GM23248 (cell line): ENCODE results near the gene PPP1R9B. TPM values are rescaled to one million over a fixed set of nuclear protein-coding genes. Genes with fewer than 3 reads are reported as not detected.

Experiments used
- DNase-seq: peaks from one replicate; pipeline ENCODE4 v3.0.0-alpha.2; 2015
- H2AFZ ChIP-seq: fragments of 200-600 bp; sonication (generic); 2 replicates; pipeline ENCODE4 v1.6.1; 2016; ENCODE audit warnings: antibody characterized with exemption
- H3F3A ChIP-seq: fragments of 200-600 bp; sonication (generic); 2 replicates; pipeline ENCODE4 v1.6.1; 2016; ENCODE audit warnings: mild to moderate bottlenecking, antibody characterized with exemption, mixed run types; ENCODE audit not compliant: insufficient read depth
- H3K27ac ChIP-seq: fragments of 200-600 bp; sonication (generic); 2 replicates; pipeline ENCODE4 v1.5.1; 2016; ENCODE audit warnings: mild to moderate bottlenecking
- H3K27me3 ChIP-seq: fragments of 200-600 bp; sonication (generic); replicated peaks from 2 replicates; pipeline ENCODE4 v1.6.1; 2016; ENCODE audit warnings: mild to moderate bottlenecking; ENCODE audit not compliant: insufficient read depth
- H3K36me3 ChIP-seq: fragments of 200-600 bp; sonication (generic); 2 replicates; pipeline ENCODE4 v1.6.1; 2016; ENCODE audit warnings: low read depth, mild to moderate bottlenecking
- H3K4me1 ChIP-seq: fragments of 200-600 bp; sonication (generic); 2 replicates; pipeline ENCODE4 v1.6.1; 2016; ENCODE audit warnings: mild to moderate bottlenecking; ENCODE audit not compliant: insufficient read depth
- H3K4me2 ChIP-seq: fragments of 200-600 bp; sonication (generic); one replicate; pipeline ENCODE4 v1.6.1; 2016; ENCODE audit warnings: mild to moderate bottlenecking; ENCODE audit not compliant: unreplicated experiment
- H3K4me3 ChIP-seq: fragments of 200-600 bp; sonication (generic); 2 replicates; pipeline ENCODE4 v1.5.1; 2016; ENCODE audit warnings: mild to moderate bottlenecking
- H3K79me2 ChIP-seq: fragments of 200-600 bp; sonication (generic); 2 replicates; pipeline ENCODE4 v1.6.1; 2016; ENCODE audit warnings: mild to moderate bottlenecking; ENCODE audit not compliant: insufficient read depth
- H3K9ac ChIP-seq: fragments of 200-600 bp; sonication (generic); 2 replicates; pipeline ENCODE4 v1.6.1; 2016; ENCODE audit warnings: mild to moderate bottlenecking
- H3K9me2 ChIP-seq: fragments of 200-600 bp; sonication (generic); 2 replicates; pipeline ENCODE4 v1.6.1; 2016; ENCODE audit warnings: mixed run types, mild to moderate bottlenecking, moderate library complexity; ENCODE audit not compliant: insufficient read depth
- H3K9me3 ChIP-seq: fragments of 200-600 bp; sonication (generic); one replicate; pipeline ENCODE4 v1.6.1; 2017; ENCODE audit warnings: low read depth
- H4K20me1 ChIP-seq: fragments of 200-600 bp; sonication (generic); 2 replicates; pipeline ENCODE4 v1.6.0; 2016; ENCODE audit not compliant: insufficient read depth
- EZH2 ChIP-seq: fragments of 200-600 bp; sonication (generic); IDR thresholded peaks from 2 replicates; pipeline ENCODE4 v1.6.1; 2018; ENCODE audit warnings: antibody characterized with exemption, mild to moderate bottlenecking; ENCODE audit not compliant: insufficient read depth, poor library complexity, severe bottlenecking
- EZH2phosphoT487 ChIP-seq: fragments of 200-600 bp; sonication (generic); IDR thresholded peaks from 2 replicates; pipeline ENCODE4 v1.6.1; 2018; ENCODE audit warnings: antibody characterized with exemption, moderate library complexity, mild to moderate bottlenecking, low read depth; ENCODE audit not compliant: insufficient read depth
- WGBS, 2 experiments: methylation state at CpG; one replicate each; pipeline ENCODE4 v1.1.6; 2015 to 2017; ENCODE audit warnings: low lambda C conversion rate in 2 of 2, low coverage in 1 of 2; ENCODE audit errors: missing lambda C conversion rate in 2 of 2; 5-methylcytosine and 5-hydroxymethylcytosine counted together
- in situ Hi-C: fragments of 300-500 bp; cut with MboI; formaldehyde crosslinking; loops from 2 replicates; pipeline ENCODE4 v1.15.0; 2020
- polyA plus RNA-seq: library from polyadenylated mRNA; unstranded; fragments of >200 nt; fragmentation: Nextera tagmentation; extraction: Ambion mirVana; gene quantifications from 2 replicates; pipeline ENCODE4 v1.2.1, GENCODE V29; 2016
- total RNA-seq: library from RNA; depleted of rRNA; stranded (reverse); fragments of >200 nt; shearing (Covaris generic); gene quantifications from 2 replicates; pipeline ENCODE4 v1.2.3, GENCODE V29; 2014

Gene PPP1R9B
- total and polyA plus RNA-seq, 2 experiments from 2014 or later = 2.3 to 69.4 TPM

- no peak for DNase-seq
- Histone ChIP-seq H3K9me3 (no peaks in the 10 kb centered on the region), H3K27ac (no peak overlapping the region), H3K4me2 (no peak overlapping the region), H3K27me3 (no peaks in the 10 kb centered on the region), H3K9ac (no peak overlapping the region), H4K20me1 (no peaks in the 10 kb centered on the region), H3K79me2 (no peaks in the 10 kb centered on the region), H2AFZ (no peak overlapping the region), H3K4me1 (0 out of 2 replicates have a peak, but pooled peaks cover 3% of the 10 kb centered on the region), H3K4me3 (no peak overlapping the region), H3K9me2 (no peaks in the 10 kb centered on the region), H3K36me3 (no peaks in the 10 kb centered on the region), H3F3A (peaks cover 6% of the 10 kb centered on the region; the same call in 1 of the 2 replicates)
- TF ChIP-seq EZH2phosphoT487 = no peak
- in situ Hi-C loops = no loop called here
- 77 to 97% methylated on average over 3 of the region's 3 CpGs for WGBS, 2 experiments
Measured at GRCh38 chr17:50165466-50165865, 15.0 kb upstream of the PPP1R9B start.

GRCh38 chr17:50165066-50165465 lies 14.6 kb upstream of the PPP1R9B start:
- no peak for TF ChIP-seq EZH2
- no peak for TF ChIP-seq EZH2phosphoT487
- Histone ChIP-seq H3K4me1 (0 out of 2 replicates have a peak, but pooled peaks cover 3% of the 10 kb centered on the region), H3K9ac (no peak overlapping the region), H3K4me3 (no peak overlapping the region), H3K36me3 (no peaks in the 10 kb centered on the region), H2AFZ (no peak overlapping the region), H3K27me3 (no peaks in the 10 kb centered on the region), H3K79me2 (no peaks in the 10 kb centered on the region), H3F3A (peaks cover 6% of the 10 kb centered on the region; the same call in 1 of the 2 replicates), H3K4me2 (no peak overlapping the region), H3K27ac (no peak overlapping the region), H4K20me1 (no peaks in the 10 kb centered on the region), H3K9me2 (no peaks in the 10 kb centered on the region), H3K9me3 (no peaks in the 10 kb centered on the region)
- WGBS, 2 experiments = 88 to 92% methylated on average over 9 of the region's 9 CpGs
- no peak for DNase-seq
- in situ Hi-C loops = no loop called here

GRCh38 chr17:50164697-50164988 lies 14.2 kb upstream of the PPP1R9B start:
- Histone ChIP-seq H4K20me1 (no peaks in the 10 kb centered on the region), H3K36me3 (no peaks in the 10 kb centered on the region), H3K4me2 (no peak overlapping the region), H3K9me3 (no peaks in the 10 kb centered on the region), H3K27ac (no peak overlapping the region), H3K9ac (no peak overlapping the region), H3K79me2 (no peaks in the 10 kb centered on the region), H3K27me3 (no peaks in the 10 kb centered on the region), H3K9me2 (no peaks in the 10 kb centered on the region), H3K4me3 (no peak overlapping the region), H2AFZ (no peak overlapping the region), H3K4me1 (0 out of 2 replicates have a peak, but pooled peaks cover 3% of the 10 kb centered on the region), H3F3A (peaks cover 3% of the 10 kb centered on the region; the same call in 1 of the 2 replicates)
- 92 to 95% methylated on average over 2 of the region's 2 CpGs for WGBS, 2 experiments
- no peak for DNase-seq
- in situ Hi-C loops = no loop called here
- TF ChIP-seq EZH2 (no peak), EZH2phosphoT487 (no peak)

GRCh38 chr17:50163843-50164696 lies 13.6 kb upstream of the PPP1R9B start:
- H3K4me1 ChIP-seq = 0 out of 2 replicates have a peak, but pooled peaks cover 3% of the 10 kb centered on the region
- H4K20me1 ChIP-seq = no peaks in the 10 kb centered on the region
- WGBS, 2 experiments = 82 to 88% methylated on average over 11 of the region's 11 CpGs
- no peaks in the 10 kb centered on the region for H3K27me3 ChIP-seq
- no peak overlapping the region for H3K27ac ChIP-seq
- H3K36me3 ChIP-seq = no peaks in the 10 kb centered on the region
- H3K4me3 ChIP-seq = no peak overlapping the region
- no peaks in the 10 kb centered on the region for H3K79me2 ChIP-seq
- H3K9me2 ChIP-seq = no peaks in the 10 kb centered on the region
- no peak overlapping the region for H2AFZ ChIP-seq
- no peaks in the 10 kb centered on the region; the same call in 1 of the 2 replicates for H3F3A ChIP-seq
- TF ChIP-seq EZH2phosphoT487 = no peak
- no peak for TF ChIP-seq EZH2
- no peak overlapping the region for H3K9ac ChIP-seq
- no peaks in the 10 kb centered on the region for H3K9me3 ChIP-seq
- in situ Hi-C loops = no loop called here
- no peak for DNase-seq
- H3K4me2 ChIP-seq = no peak overlapping the region
